ENCODE measurements around the gene PLA2G2A. TPM values are rescaled to one million over a fixed set of nuclear protein-coding genes. Genes with fewer than 3 reads are reported as not detected.

The PLA2G2A gene
- total and polyA plus RNA-seq, 10 of the 15 experiments (the other 5 are each of a cell fraction or from before 2014, with no cell fraction given), result 0.36 TPM; not detected in 9

DNA sequence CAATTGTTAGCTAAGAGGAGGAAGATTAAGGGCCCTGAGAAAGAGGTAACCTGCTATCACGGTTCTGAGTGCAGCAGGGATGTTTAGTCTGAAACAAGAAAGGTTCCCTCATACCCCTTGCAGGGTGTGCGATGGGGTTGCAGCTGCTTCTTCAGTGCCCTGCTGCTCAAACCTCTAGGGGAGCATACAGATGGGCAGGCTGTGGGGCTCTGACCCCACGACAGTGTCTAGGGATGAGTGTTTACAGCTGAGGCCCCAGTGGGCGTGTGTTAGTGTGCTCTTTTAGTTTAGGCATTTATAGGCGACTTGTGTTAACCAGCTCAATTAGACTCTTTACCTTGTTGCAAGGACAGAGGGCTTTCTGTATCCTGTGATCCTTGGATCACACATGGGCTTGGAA lies 49.3 kb upstream of the PLA2G2A start:
- no peak overlapping the region for H3K4me2 ChIP-seq (ENCODE audit: control insufficient read depth, insufficient read depth)
- H3K4me3 ChIP-seq, result no peak overlapping the region
- RAD21 ChIA-PET (ENCODE audit: unreplicated experiment), result no interaction called here
- no peaks in the 10 kb centered on the region for H4K20me1 ChIP-seq (ENCODE audit: control insufficient read depth, insufficient read depth)
- no peak for FAIRE-seq
- intact Hi-C loops (cut with micrococcal nuclease; ENCODE audit: unreplicated experiment) (no loop called here), in situ Hi-C loops (cut with MboI) (no loop called here)
- SMC1A ChIA-PET (ENCODE audit: uncharacterized antibody, unreplicated experiment), result no interaction called here
- no peak for ATAC-seq
- WGBS (ENCODE audit: insufficient coverage, insufficient replicate concordance, low lambda C conversion rate, missing lambda C conversion rate), result 31% methylated on average over 5 of the region's 5 CpGs
- H3K9ac ChIP-seq (ENCODE audit: control insufficient read depth, insufficient read depth, low read length), result no peak overlapping the region
- no peaks in the 10 kb centered on the region for H3K36me3 ChIP-seq (ENCODE audit: control insufficient read depth in 2 of 2, insufficient read depth in 2 of 2, low read length in 1 of 2)
- no peak overlapping the region for H3K27ac ChIP-seq (ENCODE audit: control insufficient read depth, insufficient read depth)
- POLR2A ChIA-PET, result no interaction called here
- H3K9me3 ChIP-seq (replicated peaks; ENCODE audit: control insufficient read depth, insufficient read depth, low read length), result no peaks in the 10 kb centered on the region; the same call in 2 of the 3 replicates
- no peaks in the 10 kb centered on the region for H3K79me2 ChIP-seq (ENCODE audit: control insufficient read depth, insufficient read depth, low read length)
- DNase-seq (ENCODE audit: low read depth, low spot score), result no peak
- CTCF ChIA-PET, result no interaction called here
- BruUV-seq (replicated peaks), result no TSS peak
- H3K4me1 ChIP-seq (ENCODE audit: control insufficient read depth, insufficient read depth, low read length), result no peaks in the 10 kb centered on the region
- no peak overlapping the region for H2AFZ ChIP-seq (ENCODE audit: control insufficient read depth, low read depth, low read length)
- H3K27me3 ChIP-seq (replicated peaks in 1 of 2; ENCODE audit: control insufficient read depth in 2 of 2, insufficient read depth in 2 of 2, low read length in 1 of 2), result no peaks in the 10 kb centered on the region; a peak in 1 of 4 replicates
- TF ChIP-seq CHD2 (IDR thresholded peaks at IDR 0.05; ENCODE audit: borderline replicate concordance, low read depth, low read length) (no peak), IKZF1 (conservative IDR thresholded peaks at IDR 0.05) (no peak), TCF3 (IDR thresholded peaks at IDR 0.05; ENCODE audit: borderline replicate concordance, insufficient read depth, low read depth, low read length) (no peak), DPF2 (IDR thresholded peaks at IDR 0.05) (no peak), RAD51 (IDR thresholded peaks at IDR 0.05) (no peak), MTA3 (IDR thresholded peaks at IDR 0.05; ENCODE audit: borderline replicate concordance, low read length) (no peak), LARP7 (IDR thresholded peaks at IDR 0.05) (no peak), TCF12 (IDR thresholded peaks at IDR 0.05; ENCODE audit: low read depth, low read length) (no peak), SMARCA5 (IDR thresholded peaks at IDR 0.05) (no peak), SMAD5 (IDR thresholded peaks at IDR 0.05; ENCODE audit: low read depth) (no peak), POLR2AphosphoS2 (IDR thresholded peaks at IDR 0.05; ENCODE audit: low read depth, low read length) (no peak), NFIC (IDR thresholded peaks at IDR 0.05; ENCODE audit: low read depth, low read length) (no peak), EP300 (IDR thresholded peaks at IDR 0.05; ENCODE audit: borderline replicate concordance in 1 of 2, control insufficient read depth in 1 of 2, low read depth in 2 of 2, low read length in 2 of 2) (no peak), IRF4 (IDR thresholded peaks at IDR 0.05; ENCODE audit: low read depth, low read length) (no peak), ZNF217 (IDR thresholded peaks at IDR 0.05) (no peak)
- TF ChIP-seq, protein P1, sequence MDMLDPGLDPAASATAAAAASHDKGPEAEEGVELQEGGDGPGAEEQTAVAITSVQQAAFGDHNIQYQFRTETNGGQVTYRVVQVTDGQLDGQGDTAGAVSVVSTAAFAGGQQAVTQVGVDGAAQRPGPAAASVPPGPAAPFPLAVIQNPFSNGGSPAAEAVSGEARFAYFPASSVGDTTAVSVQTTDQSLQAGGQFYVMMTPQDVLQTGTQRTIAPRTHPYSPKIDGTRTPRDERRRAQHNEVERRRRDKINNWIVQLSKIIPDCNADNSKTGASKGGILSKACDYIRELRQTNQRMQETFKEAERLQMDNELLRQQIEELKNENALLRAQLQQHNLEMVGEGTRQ (IDR thresholded peaks at IDR 0.05; ENCODE audit: borderline replicate concordance, low read depth, low read length), result no peak
- TF ChIP-seq, protein P2, sequence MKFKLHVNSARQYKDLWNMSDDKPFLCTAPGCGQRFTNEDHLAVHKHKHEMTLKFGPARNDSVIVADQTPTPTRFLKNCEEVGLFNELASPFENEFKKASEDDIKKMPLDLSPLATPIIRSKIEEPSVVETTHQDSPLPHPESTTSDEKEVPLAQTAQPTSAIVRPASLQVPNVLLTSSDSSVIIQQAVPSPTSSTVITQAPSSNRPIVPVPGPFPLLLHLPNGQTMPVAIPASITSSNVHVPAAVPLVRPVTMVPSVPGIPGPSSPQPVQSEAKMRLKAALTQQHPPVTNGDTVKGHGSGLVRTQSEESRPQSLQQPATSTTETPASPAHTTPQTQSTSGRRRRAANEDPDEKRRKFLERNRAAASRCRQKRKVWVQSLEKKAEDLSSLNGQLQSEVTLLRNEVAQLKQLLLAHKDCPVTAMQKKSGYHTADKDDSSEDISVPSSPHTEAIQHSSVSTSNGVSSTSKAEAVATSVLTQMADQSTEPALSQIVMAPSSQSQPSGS (IDR thresholded peaks at IDR 0.05; ENCODE audit: low read length), result no peak
- TF ChIP-seq, protein P3, sequence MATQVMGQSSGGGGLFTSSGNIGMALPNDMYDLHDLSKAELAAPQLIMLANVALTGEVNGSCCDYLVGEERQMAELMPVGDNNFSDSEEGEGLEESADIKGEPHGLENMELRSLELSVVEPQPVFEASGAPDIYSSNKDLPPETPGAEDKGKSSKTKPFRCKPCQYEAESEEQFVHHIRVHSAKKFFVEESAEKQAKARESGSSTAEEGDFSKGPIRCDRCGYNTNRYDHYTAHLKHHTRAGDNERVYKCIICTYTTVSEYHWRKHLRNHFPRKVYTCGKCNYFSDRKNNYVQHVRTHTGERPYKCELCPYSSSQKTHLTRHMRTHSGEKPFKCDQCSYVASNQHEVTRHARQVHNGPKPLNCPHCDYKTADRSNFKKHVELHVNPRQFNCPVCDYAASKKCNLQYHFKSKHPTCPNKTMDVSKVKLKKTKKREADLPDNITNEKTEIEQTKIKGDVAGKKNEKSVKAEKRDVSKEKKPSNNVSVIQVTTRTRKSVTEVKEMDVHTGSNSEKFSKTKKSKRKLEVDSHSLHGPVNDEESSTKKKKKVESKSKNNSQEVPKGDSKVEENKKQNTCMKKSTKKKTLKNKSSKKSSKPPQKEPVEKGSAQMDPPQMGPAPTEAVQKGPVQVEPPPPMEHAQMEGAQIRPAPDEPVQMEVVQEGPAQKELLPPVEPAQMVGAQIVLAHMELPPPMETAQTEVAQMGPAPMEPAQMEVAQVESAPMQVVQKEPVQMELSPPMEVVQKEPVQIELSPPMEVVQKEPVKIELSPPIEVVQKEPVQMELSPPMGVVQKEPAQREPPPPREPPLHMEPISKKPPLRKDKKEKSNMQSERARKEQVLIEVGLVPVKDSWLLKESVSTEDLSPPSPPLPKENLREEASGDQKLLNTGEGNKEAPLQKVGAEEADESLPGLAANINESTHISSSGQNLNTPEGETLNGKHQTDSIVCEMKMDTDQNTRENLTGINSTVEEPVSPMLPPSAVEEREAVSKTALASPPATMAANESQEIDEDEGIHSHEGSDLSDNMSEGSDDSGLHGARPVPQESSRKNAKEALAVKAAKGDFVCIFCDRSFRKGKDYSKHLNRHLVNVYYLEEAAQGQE (IDR thresholded peaks at IDR 0.05; ENCODE audit: low read depth, low read length), result no peak
- TF ChIP-seq, protein P4, sequence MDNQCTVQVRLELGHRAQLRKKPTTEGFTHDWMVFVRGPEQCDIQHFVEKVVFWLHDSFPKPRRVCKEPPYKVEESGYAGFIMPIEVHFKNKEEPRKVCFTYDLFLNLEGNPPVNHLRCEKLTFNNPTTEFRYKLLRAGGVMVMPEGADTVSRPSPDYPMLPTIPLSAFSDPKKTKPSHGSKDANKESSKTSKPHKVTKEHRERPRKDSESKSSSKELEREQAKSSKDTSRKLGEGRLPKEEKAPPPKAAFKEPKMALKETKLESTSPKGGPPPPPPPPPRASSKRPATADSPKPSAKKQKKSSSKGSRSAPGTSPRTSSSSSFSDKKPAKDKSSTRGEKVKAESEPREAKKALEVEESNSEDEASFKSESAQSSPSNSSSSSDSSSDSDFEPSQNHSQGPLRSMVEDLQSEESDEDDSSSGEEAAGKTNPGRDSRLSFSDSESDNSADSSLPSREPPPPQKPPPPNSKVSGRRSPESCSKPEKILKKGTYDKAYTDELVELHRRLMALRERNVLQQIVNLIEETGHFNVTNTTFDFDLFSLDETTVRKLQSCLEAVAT (IDR thresholded peaks at IDR 0.05), result no peak

Measured in GM12878 (cell line).